ENCODE results near the gene SLC14A1.

The SLC14A1 gene

GRCh38 chr18:45760462-45761036 is 36.6 kb downstream of the SLC14A1 start:
- TF ChIP-seq CTCF (IDR thresholded peaks at IDR 0.05; ENCODE audit: low read depth, low read length, missing control alignments), result no peak
- no peak overlapping the region for H3K4me3 ChIP-seq (replicated peaks; ENCODE audit: low read depth, low read length)
- DNase-seq (ENCODE audit: extremely low read depth, low read depth), result no peak

GRCh38 chr18:45761512-45762114 is 37.6 kb downstream of the SLC14A1 start:
- DNase-seq (ENCODE audit: extremely low read depth, low read depth), result no peak
- no peak overlapping the region for H3K4me3 ChIP-seq (replicated peaks; ENCODE audit: low read depth, low read length)
- TF ChIP-seq CTCF (IDR thresholded peaks at IDR 0.05; ENCODE audit: low read depth, low read length, missing control alignments), result no peak

GRCh38 chr18:45764000-45764686 is 40.2 kb downstream of the SLC14A1 start:
- TF ChIP-seq CTCF (IDR thresholded peaks at IDR 0.05; ENCODE audit: low read depth, low read length, missing control alignments), result no peak
- H3K4me3 ChIP-seq (replicated peaks; ENCODE audit: low read depth, low read length), result no peak overlapping the region
- peak; percentile 63 for DNase-seq (ENCODE audit: extremely low read depth, low read depth)

- DNase-seq (ENCODE audit: extremely low read depth, low read depth), result no peak
- TF ChIP-seq CTCF (IDR thresholded peaks at IDR 0.05; ENCODE audit: low read depth, low read length, missing control alignments), result no peak
- no peak overlapping the region for H3K4me3 ChIP-seq (replicated peaks; ENCODE audit: low read depth, low read length)
These were observed 41.8 kb downstream of the SLC14A1 start for GRCh38 chr18:45765796-45766195.

- no peak for TF ChIP-seq CTCF (IDR thresholded peaks at IDR 0.05; ENCODE audit: low read depth, low read length, missing control alignments)
- DNase-seq (ENCODE audit: extremely low read depth, low read depth), result no peak
- no peak overlapping the region for H3K4me3 ChIP-seq (replicated peaks; ENCODE audit: low read depth, low read length)
These were observed 47.9 kb downstream of the SLC14A1 start for GRCh38 chr18:45771587-45772480.

GRCh38 chr18:45774065-45774521 is 50.1 kb downstream of the SLC14A1 start:
- TF ChIP-seq CTCF (IDR thresholded peaks at IDR 0.05; ENCODE audit: low read depth, low read length, missing control alignments), result no peak
- DNase-seq (ENCODE audit: extremely low read depth, low read depth), result no peak
- H3K4me3 ChIP-seq (replicated peaks; ENCODE audit: low read depth, low read length), result no peak overlapping the region
